ENCODE data around the gene UQCRH.
"Not testable (repeated sequence)": the region's sequence is repeated elsewhere in the genome, so short reads cannot be mapped to it uniquely, and the experiment has no call there.

UQCRH gene

GRCh38 chr1:46329807-46330206 lies 26.3 kb downstream of the UQCRH start:
- not testable (repeated sequence) for H3K27ac ChIP-seq (replicated peaks; ENCODE audit: low read length); H3K9ac ChIP-seq (ENCODE audit: low read depth, low read length, poor library complexity); H4K8ac ChIP-seq (ENCODE audit: low read depth, low read length); H2BK120ac ChIP-seq (ENCODE audit: low read depth, low read length); H2BK5ac ChIP-seq (ENCODE audit: low read length); H3K27me3 ChIP-seq (ENCODE audit: control insufficient read depth in 3 of 3, insufficient read depth in 3 of 3, low read depth in 1 of 3, low read length in 3 of 3); H2BK15ac ChIP-seq (ENCODE audit: low read length); DNase-seq (ENCODE audit: low spot score); H3K4me2 ChIP-seq (ENCODE audit: insufficient read depth, low read length, poor library complexity, severe bottlenecking); H4K91ac ChIP-seq (ENCODE audit: low read depth, low read length, poor library complexity); H3K18ac ChIP-seq (ENCODE audit: low read length); H3K4ac ChIP-seq (ENCODE audit: low read length); H2AFZ ChIP-seq (ENCODE audit: low read length); H3K4me1 ChIP-seq (ENCODE audit: control insufficient read depth in 2 of 2, insufficient read depth in 1 of 2, low read depth in 1 of 2, low read length in 2 of 2); H2AK5ac ChIP-seq (ENCODE audit: low read depth, low read length); H3K79me1 ChIP-seq (ENCODE audit: low read depth, low read length); H2BK12ac ChIP-seq (ENCODE audit: low read length); H3K36me3 ChIP-seq (replicated peaks in 1 of 2; ENCODE audit: control insufficient read depth in 2 of 2, insufficient read depth in 2 of 2, low read length in 2 of 2); H3K9me3 ChIP-seq (replicated peaks in 1 of 2; ENCODE audit: control insufficient read depth in 2 of 2, insufficient read depth in 1 of 2, low read depth in 1 of 2, low read length in 2 of 2); H3K23ac ChIP-seq (ENCODE audit: low read depth, low read length, poor library complexity); H3K14ac ChIP-seq (ENCODE audit: low read length); H3K4me3 ChIP-seq (ENCODE audit: low read length in 2 of 2)
- no CpG with 5 or more reads among the region's 7 CpGs for WGBS, 2 donors (ENCODE audit: extremely low coverage in 2 of 2, insufficient read length in 2 of 2, insufficient replicate concordance in 1 of 2)

DNA sequence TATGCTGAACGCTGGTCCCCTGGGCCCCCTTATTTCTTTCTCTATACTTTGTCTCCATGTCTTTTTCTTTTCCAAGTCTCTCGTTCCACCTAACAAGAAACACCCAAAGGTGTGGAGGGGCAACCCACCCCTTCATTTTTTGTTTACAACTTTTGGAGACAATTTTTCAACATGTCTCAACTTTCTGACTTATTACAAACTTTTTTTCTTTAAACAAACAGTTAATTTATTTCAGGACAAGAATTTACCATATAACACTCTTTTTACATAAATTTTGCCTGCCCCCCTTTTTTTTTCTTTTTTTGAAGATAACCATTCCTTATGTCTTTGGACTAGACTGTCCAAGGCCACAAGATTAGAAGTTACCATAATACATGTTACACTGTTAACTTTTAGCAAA lies 26.9 kb downstream of the UQCRH start:
- not testable (repeated sequence) for H2BK15ac ChIP-seq (ENCODE audit: low read length); H3K9ac ChIP-seq (ENCODE audit: low read depth, low read length, poor library complexity); H3K4me1 ChIP-seq (ENCODE audit: control insufficient read depth in 2 of 2, insufficient read depth in 1 of 2, low read depth in 1 of 2, low read length in 2 of 2); H3K4me2 ChIP-seq (ENCODE audit: insufficient read depth, low read length, poor library complexity, severe bottlenecking); H3K18ac ChIP-seq (ENCODE audit: low read length); H4K8ac ChIP-seq (ENCODE audit: low read depth, low read length); H2AFZ ChIP-seq (ENCODE audit: low read length); H2BK120ac ChIP-seq (ENCODE audit: low read depth, low read length); H3K9me3 ChIP-seq (replicated peaks in 1 of 2; ENCODE audit: control insufficient read depth in 2 of 2, insufficient read depth in 1 of 2, low read depth in 1 of 2, low read length in 2 of 2); H3K4me3 ChIP-seq (ENCODE audit: low read length in 2 of 2); H2BK12ac ChIP-seq (ENCODE audit: low read length); H3K14ac ChIP-seq (ENCODE audit: low read length); H3K27ac ChIP-seq (replicated peaks; ENCODE audit: low read length); H3K79me1 ChIP-seq (ENCODE audit: low read depth, low read length); H3K23ac ChIP-seq (ENCODE audit: low read depth, low read length, poor library complexity); H3K4ac ChIP-seq (ENCODE audit: low read length); H2BK5ac ChIP-seq (ENCODE audit: low read length); DNase-seq (ENCODE audit: low spot score); H3K36me3 ChIP-seq (replicated peaks in 1 of 2; ENCODE audit: control insufficient read depth in 2 of 2, insufficient read depth in 2 of 2, low read length in 2 of 2); H2AK5ac ChIP-seq (ENCODE audit: low read depth, low read length); H4K91ac ChIP-seq (ENCODE audit: low read depth, low read length, poor library complexity); H3K27me3 ChIP-seq (ENCODE audit: control insufficient read depth in 3 of 3, insufficient read depth in 3 of 3, low read depth in 1 of 3, low read length in 3 of 3)
- no CpG with 5 or more reads among the region's 2 CpGs for WGBS, 2 donors (ENCODE audit: extremely low coverage in 2 of 2, insufficient read length in 2 of 2, insufficient replicate concordance in 1 of 2)

DNA sequence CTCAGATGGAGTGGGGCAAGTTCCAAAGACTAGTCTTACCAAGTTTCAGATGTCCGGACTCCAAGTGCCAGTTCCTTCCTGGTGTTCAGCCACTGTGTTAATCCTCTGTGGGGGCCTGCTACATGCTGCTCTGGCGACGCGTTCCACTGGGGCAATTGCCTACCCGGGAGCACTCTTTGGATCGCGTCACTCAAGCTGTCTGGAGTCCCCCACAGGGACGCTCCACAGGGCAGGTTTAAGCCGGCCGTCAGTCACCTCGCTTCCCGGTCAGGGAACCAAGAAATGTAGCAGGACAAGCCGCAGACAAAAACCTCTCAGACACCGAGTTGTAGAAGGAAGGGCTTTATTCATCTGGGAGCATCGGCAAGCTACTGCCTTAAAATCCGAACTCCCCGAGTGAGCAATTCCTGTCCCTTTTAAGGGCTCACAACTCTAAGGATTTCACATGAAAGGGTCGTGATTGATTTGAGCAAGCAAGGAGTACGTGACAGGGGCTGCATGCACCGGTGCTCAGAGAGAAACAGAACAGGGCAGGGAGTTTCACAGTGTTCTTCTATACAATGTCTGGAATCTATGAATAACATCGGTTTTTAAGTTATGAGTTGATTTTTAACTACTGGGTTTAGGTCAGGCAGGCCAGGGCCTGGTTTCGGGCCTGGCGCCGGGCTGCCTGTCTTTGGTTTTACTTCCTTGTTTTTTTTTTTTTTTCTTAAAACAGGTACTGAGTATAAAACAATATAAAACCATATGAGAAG lies 28.5 kb downstream of the UQCRH start:
- not testable (repeated sequence) for H2BK120ac ChIP-seq (ENCODE audit: low read depth, low read length); H3K9me3 ChIP-seq (replicated peaks in 1 of 2; ENCODE audit: control insufficient read depth in 2 of 2, insufficient read depth in 1 of 2, low read depth in 1 of 2, low read length in 2 of 2); H3K4me2 ChIP-seq (ENCODE audit: insufficient read depth, low read length, poor library complexity, severe bottlenecking); H3K79me1 ChIP-seq (ENCODE audit: low read depth, low read length); H4K8ac ChIP-seq (ENCODE audit: low read depth, low read length); H3K9ac ChIP-seq (ENCODE audit: low read depth, low read length, poor library complexity); H2BK5ac ChIP-seq (ENCODE audit: low read length); H3K14ac ChIP-seq (ENCODE audit: low read length); H2BK15ac ChIP-seq (ENCODE audit: low read length); H3K4ac ChIP-seq (ENCODE audit: low read length); H3K4me3 ChIP-seq (ENCODE audit: low read length in 2 of 2); H3K4me1 ChIP-seq (ENCODE audit: control insufficient read depth in 2 of 2, insufficient read depth in 1 of 2, low read depth in 1 of 2, low read length in 2 of 2); H2AK5ac ChIP-seq (ENCODE audit: low read depth, low read length); H3K23ac ChIP-seq (ENCODE audit: low read depth, low read length, poor library complexity); H4K91ac ChIP-seq (ENCODE audit: low read depth, low read length, poor library complexity); H3K27me3 ChIP-seq (ENCODE audit: control insufficient read depth in 3 of 3, insufficient read depth in 3 of 3, low read depth in 1 of 3, low read length in 3 of 3); DNase-seq (ENCODE audit: low spot score); H3K36me3 ChIP-seq (replicated peaks in 1 of 2; ENCODE audit: control insufficient read depth in 2 of 2, insufficient read depth in 2 of 2, low read length in 2 of 2)
- WGBS, 2 donors (ENCODE audit: extremely low coverage in 2 of 2, insufficient read length in 2 of 2, insufficient replicate concordance in 1 of 2) = no CpG with 5 or more reads among the region's 24 CpGs
- H3K27ac ChIP-seq (replicated peaks; ENCODE audit: low read length) = peak overlapping the region; percentile 31
- H3K18ac ChIP-seq (ENCODE audit: low read length) = peak overlapping the region; percentile 48
- peak overlapping the region; percentile 10 for H2BK12ac ChIP-seq (ENCODE audit: low read length)
- H2AFZ ChIP-seq (ENCODE audit: low read length) = peak overlapping the region; percentile 84

- no peak for DNase-seq (ENCODE audit: low spot score)
- WGBS, 2 donors (ENCODE audit: extremely low coverage in 2 of 2, insufficient read length in 2 of 2, insufficient replicate concordance in 1 of 2) = no CpG with 5 or more reads among the region's 9 CpGs
- no peaks in the 10 kb centered on the region for H3K79me1 ChIP-seq (ENCODE audit: low read depth, low read length)
- H3K4me2 ChIP-seq (ENCODE audit: insufficient read depth, low read length, poor library complexity, severe bottlenecking) = no peak overlapping the region
- no peak overlapping the region for H2BK5ac ChIP-seq (ENCODE audit: low read length)
- no peak overlapping the region for H3K18ac ChIP-seq (ENCODE audit: low read length)
- H2BK12ac ChIP-seq (ENCODE audit: low read length) = no peak overlapping the region
- no peak overlapping the region for H2AK5ac ChIP-seq (ENCODE audit: low read depth, low read length)
- no peak overlapping the region for H3K9ac ChIP-seq (ENCODE audit: low read depth, low read length, poor library complexity)
- no peak overlapping the region for H3K23ac ChIP-seq (ENCODE audit: low read depth, low read length, poor library complexity)
- H3K27me3 ChIP-seq (ENCODE audit: control insufficient read depth in 3 of 3, insufficient read depth in 3 of 3, low read depth in 1 of 3, low read length in 3 of 3) = no peaks in the 10 kb centered on the region
- H3K14ac ChIP-seq (ENCODE audit: low read length) = no peak overlapping the region
- H3K4me1 ChIP-seq (ENCODE audit: control insufficient read depth in 2 of 2, insufficient read depth in 1 of 2, low read depth in 1 of 2, low read length in 2 of 2) = peaks cover 0 to 2% of the 10 kb centered on the region in 2 donors
- H3K36me3 ChIP-seq (replicated peaks in 1 of 2; ENCODE audit: control insufficient read depth in 2 of 2, insufficient read depth in 2 of 2, low read length in 2 of 2) = no peaks in the 10 kb centered on the region
- H4K8ac ChIP-seq (ENCODE audit: low read depth, low read length) = no peak overlapping the region
- no peak overlapping the region for H3K4ac ChIP-seq (ENCODE audit: low read length)
- H2AFZ ChIP-seq (ENCODE audit: low read length) = no peak overlapping the region
- no peak overlapping the region for H2BK120ac ChIP-seq (ENCODE audit: low read depth, low read length)
- no peak overlapping the region for H3K4me3 ChIP-seq (ENCODE audit: low read length in 2 of 2)
- H4K91ac ChIP-seq (ENCODE audit: low read depth, low read length, poor library complexity) = no peak overlapping the region
- no peaks in the 10 kb centered on the region for H3K9me3 ChIP-seq (replicated peaks in 1 of 2; ENCODE audit: control insufficient read depth in 2 of 2, insufficient read depth in 1 of 2, low read depth in 1 of 2, low read length in 2 of 2)
- H3K27ac ChIP-seq (replicated peaks; ENCODE audit: low read length) = no peak overlapping the region
- H2BK15ac ChIP-seq (ENCODE audit: low read length) = no peak overlapping the region
These were observed 30.0 kb downstream of the UQCRH start for GRCh38 chr1:46333300-46334029.
